A673 (cell line): ENCODE measurements around the gene SMCHD1. TPM values are rescaled to one million over a fixed set of nuclear protein-coding genes. Genes with fewer than 3 reads are reported as not detected.
"Not testable (repeated sequence)": the region's sequence is repeated elsewhere in the genome, so short reads cannot be mapped to it uniquely, and the experiment has no call there.

Experiments used
- BruUV-seq: library from RNA; stranded (reverse); fragments of 400-500 nt; replicated peaks from 2 replicates; lab custom pipeline; 2021; lab: Mats Ljungman, UMichigan
- CTCF ChIA-PET: fragments of 300-600 bp; sonication (Branson Sonifier 250); formaldehyde crosslinking; loops from one replicate; lab custom pipeline; 2022; ENCODE audit warnings: antibody characterized with exemption; lab: Charles Lee
- POLR2A ChIA-PET: fragments of 300-600 bp; sonication (Branson Sonifier 250); formaldehyde crosslinking; loops from one replicate; lab custom pipeline; 2022; ENCODE audit warnings: antibody characterized with exemption; ENCODE audit not compliant: low non-redundant PET; lab: Charles Lee
- DNase-seq: peaks from one replicate; pipeline ENCODE4 v3.0.0-alpha.2; 2015; ENCODE audit warnings: low spot score
- H3K27ac ChIP-seq: fragments of 200-600 bp; sonication (generic); 2 replicates; pipeline ENCODE4 v1.5.1; 2016; ENCODE audit warnings: mixed run types, low read depth, mild to moderate bottlenecking, mixed read lengths, antibody characterized with exemption, low read length; ENCODE audit not compliant: poor library complexity, severe bottlenecking
- H3K27me3 ChIP-seq: fragments of 200-600 bp; sonication (generic); replicated peaks from 2 replicates; pipeline ENCODE4 v1.6.1; 2017; ENCODE audit warnings: mixed run types, low read depth, mild to moderate bottlenecking, mixed read lengths, antibody characterized with exemption, low read length; ENCODE audit not compliant: insufficient read depth, poor library complexity
- H3K36me3 ChIP-seq: fragments of 200-600 bp; sonication (generic); 2 replicates; pipeline ENCODE4 v1.6.1; 2016; ENCODE audit warnings: mixed run types, mild to moderate bottlenecking, mixed read lengths, antibody characterized with exemption, low read length; ENCODE audit not compliant: insufficient read depth, poor library complexity, severe bottlenecking
- H3K4me1 ChIP-seq: fragments of 200-600 bp; sonication (generic); 2 replicates; pipeline ENCODE4 v1.6.1; 2017; ENCODE audit warnings: mixed run types, mild to moderate bottlenecking, mixed read lengths, antibody characterized with exemption, low read length; ENCODE audit not compliant: insufficient read depth, poor library complexity, severe bottlenecking
- H3K4me3 ChIP-seq: fragments of 200-600 bp; sonication (generic); 2 replicates; pipeline ENCODE4 v1.5.1; 2016; ENCODE audit warnings: low read depth, mixed run types, mild to moderate bottlenecking, mixed read lengths, low read length; ENCODE audit not compliant: poor library complexity, severe bottlenecking
- H3K9me3 ChIP-seq: fragments of 200-600 bp; sonication (generic); 2 replicates; pipeline ENCODE4 v1.6.1; 2016; ENCODE audit warnings: mixed run types, low read depth, mild to moderate bottlenecking, mixed read lengths, antibody characterized with exemption, low read length; ENCODE audit not compliant: poor library complexity, severe bottlenecking
- EZH2 ChIP-seq: fragments of 200-600 bp; sonication (generic); IDR thresholded peaks from 2 replicates; pipeline ENCODE4 v1.6.1; 2017; ENCODE audit warnings: borderline replicate concordance, low read depth, mild to moderate bottlenecking, mixed read lengths, antibody characterized with exemption, low read length; ENCODE audit not compliant: poor library complexity, severe bottlenecking
- intact Hi-C: fragments of 100-400 bp; cut with micrococcal nuclease; formaldehyde crosslinking; loops from one replicate; pipeline ENCODE4 v1.10.0; 2022; ENCODE audit not compliant: unreplicated experiment
- total RNA-seq: library from RNA; stranded (reverse); gene quantifications from 2 replicates; pipeline ENCODE4 v1.2.3, GENCODE V29; 2021
- TF ChIP-seq, protein P1 (sequence below): fragments of 300-800, 200-600 bp; sonication (generic); conservative IDR thresholded peaks from 2 replicates; pipeline ENCODE4 v1.5.1; 2017; ENCODE audit warnings: low read depth, mild to moderate bottlenecking, antibody characterized with exemption, low read length, moderate library complexity, mixed read lengths

Gene SMCHD1
- total RNA-seq, 1 experiment from 2014 or later = 80.9 TPM

DNA sequence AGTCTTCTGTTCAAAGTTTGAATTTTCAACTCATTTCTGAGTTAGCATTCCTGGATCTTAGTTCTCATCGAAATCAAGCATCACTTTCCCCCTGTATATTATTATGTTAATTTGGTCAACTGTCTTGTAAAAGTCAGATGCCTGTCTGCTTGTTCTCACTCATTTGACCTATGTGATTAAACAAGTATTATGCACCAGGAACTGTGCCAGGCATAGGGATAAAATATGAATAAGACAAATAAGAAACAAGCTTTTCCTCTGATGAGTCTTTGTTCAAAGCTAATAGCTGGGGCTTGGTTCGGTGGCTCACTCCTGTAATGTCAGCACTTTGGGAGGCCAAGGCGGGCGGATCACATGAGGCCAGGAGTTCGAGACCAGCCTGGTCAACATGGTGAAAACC is 171.5 kb downstream of the SMCHD1 start:
- Histone ChIP-seq H3K27ac (no peak overlapping the region), H3K27me3 (no peaks in the 10 kb centered on the region), H3K36me3 (no peaks in the 10 kb centered on the region), H3K4me1 (no peaks in the 10 kb centered on the region), H3K9me3 (no peaks in the 10 kb centered on the region), H3K4me3 (no peak overlapping the region)
- BruUV-seq = no TSS peak
- ChIA-PET POLR2A (no interaction called here), CTCF (no interaction called here)
- intact Hi-C loops = no loop called here
- no peak for DNase-seq
- TF ChIP-seq, protein P1, sequence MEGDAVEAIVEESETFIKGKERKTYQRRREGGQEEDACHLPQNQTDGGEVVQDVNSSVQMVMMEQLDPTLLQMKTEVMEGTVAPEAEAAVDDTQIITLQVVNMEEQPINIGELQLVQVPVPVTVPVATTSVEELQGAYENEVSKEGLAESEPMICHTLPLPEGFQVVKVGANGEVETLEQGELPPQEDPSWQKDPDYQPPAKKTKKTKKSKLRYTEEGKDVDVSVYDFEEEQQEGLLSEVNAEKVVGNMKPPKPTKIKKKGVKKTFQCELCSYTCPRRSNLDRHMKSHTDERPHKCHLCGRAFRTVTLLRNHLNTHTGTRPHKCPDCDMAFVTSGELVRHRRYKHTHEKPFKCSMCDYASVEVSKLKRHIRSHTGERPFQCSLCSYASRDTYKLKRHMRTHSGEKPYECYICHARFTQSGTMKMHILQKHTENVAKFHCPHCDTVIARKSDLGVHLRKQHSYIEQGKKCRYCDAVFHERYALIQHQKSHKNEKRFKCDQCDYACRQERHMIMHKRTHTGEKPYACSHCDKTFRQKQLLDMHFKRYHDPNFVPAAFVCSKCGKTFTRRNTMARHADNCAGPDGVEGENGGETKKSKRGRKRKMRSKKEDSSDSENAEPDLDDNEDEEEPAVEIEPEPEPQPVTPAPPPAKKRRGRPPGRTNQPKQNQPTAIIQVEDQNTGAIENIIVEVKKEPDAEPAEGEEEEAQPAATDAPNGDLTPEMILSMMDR = no peak
- TF ChIP-seq EZH2 = no peak

DNA sequence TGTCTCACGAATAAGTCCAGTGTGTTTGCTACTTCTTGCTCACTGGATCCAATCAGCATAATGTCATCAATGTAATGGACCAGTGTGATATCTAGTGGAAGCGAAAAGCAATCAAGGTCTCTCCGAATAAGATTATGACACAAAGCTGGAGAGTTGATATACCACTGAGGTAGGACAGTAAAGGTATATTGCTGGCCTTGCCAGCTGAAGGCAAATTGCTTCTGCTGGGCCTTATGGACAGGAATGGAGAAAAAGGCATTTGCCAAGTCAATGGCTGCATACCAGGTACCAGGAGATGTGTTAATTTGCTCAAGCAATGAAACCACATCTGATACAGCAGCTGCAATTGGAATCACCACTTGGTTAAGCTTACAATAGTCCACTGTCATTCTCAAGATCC is 180.6 kb downstream of the SMCHD1 start:
- CTCF ChIA-PET, BruUV-seq, POLR2A ChIA-PET, H3K27ac ChIP-seq, H3K36me3 ChIP-seq, H3K27me3 ChIP-seq, intact Hi-C loops, H3K9me3 ChIP-seq, H3K4me3 ChIP-seq, DNase-seq, H3K4me1 ChIP-seq: not testable (repeated sequence)

DNA sequence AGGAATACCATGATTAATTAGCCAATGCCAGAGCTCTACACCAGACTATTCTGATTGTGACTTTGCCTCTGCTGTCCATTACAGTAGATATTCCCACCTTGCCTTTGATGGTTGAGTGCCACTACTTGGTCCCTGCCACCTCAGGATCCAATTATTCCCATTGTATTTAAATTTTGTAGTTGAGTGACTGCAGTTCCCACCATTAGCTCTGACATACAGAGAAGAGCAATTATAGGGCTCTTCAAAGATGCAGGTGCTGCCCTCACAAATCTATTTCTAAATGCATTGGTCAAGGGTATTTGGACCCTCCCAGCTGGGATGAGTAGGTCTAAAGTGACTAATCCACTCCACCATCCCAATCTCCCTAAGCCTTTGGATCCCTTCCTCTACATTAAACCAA is 181.8 kb downstream of the SMCHD1 start:
- H3K9me3 ChIP-seq, intact Hi-C loops, DNase-seq, H3K4me3 ChIP-seq, H3K4me1 ChIP-seq, H3K27ac ChIP-seq, POLR2A ChIA-PET, H3K27me3 ChIP-seq, BruUV-seq, CTCF ChIA-PET, H3K36me3 ChIP-seq: not testable (repeated sequence)

DNA sequence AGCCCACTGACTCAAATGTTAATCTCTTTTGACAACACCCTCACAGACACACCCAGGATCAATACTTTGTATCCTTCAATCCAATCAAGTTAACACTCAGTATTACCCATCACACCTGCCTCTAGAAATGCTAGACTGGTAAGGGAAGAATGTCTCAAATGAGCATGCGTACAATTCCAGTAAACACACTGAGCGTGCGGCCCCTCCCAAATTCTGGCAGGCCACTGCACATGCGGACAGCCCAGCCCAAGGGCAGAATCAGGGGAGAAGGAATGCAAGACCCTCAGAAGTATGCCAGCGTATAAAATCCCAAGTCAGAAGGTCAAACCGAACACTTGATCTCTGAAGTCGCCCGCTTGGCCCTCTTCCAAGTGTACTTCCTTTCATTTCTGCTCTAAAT is 183.7 kb downstream of the SMCHD1 start:
- Histone ChIP-seq H3K27me3 (no peaks in the 10 kb centered on the region), H3K4me3 (no peak overlapping the region), H3K9me3 (no peaks in the 10 kb centered on the region), H3K27ac (no peak overlapping the region), H3K36me3 (no peaks in the 10 kb centered on the region), H3K4me1 (no peaks in the 10 kb centered on the region)
- BruUV-seq = no TSS peak
- TF ChIP-seq, protein P1 = no peak
- no peak for TF ChIP-seq EZH2
- ChIA-PET POLR2A (no interaction called here), CTCF (no interaction called here)
- intact Hi-C loops = no loop called here
- no peak for DNase-seq
